Medulla oblongata (tissue), 1 donor: ENCODE measurements around the gene FZD10.

Source experiments
- DNase-seq: peaks from one replicate; pipeline ENCODE4 v3.0.0-alpha.2; 2015; ENCODE audit errors: extremely low spot score

The FZD10 gene

GRCh38 chr12:130205495-130205894, 43.2 kb downstream of the FZD10 start:
- DNase-seq: no peak

- DNase-seq: no peak
Observed at GRCh38 chr12:130212384-130212989, 50.2 kb downstream of the FZD10 start.

- DNase-seq: no peak
Observed at GRCh38 chr12:130213249-130213648, 51.0 kb downstream of the FZD10 start.

DNA sequence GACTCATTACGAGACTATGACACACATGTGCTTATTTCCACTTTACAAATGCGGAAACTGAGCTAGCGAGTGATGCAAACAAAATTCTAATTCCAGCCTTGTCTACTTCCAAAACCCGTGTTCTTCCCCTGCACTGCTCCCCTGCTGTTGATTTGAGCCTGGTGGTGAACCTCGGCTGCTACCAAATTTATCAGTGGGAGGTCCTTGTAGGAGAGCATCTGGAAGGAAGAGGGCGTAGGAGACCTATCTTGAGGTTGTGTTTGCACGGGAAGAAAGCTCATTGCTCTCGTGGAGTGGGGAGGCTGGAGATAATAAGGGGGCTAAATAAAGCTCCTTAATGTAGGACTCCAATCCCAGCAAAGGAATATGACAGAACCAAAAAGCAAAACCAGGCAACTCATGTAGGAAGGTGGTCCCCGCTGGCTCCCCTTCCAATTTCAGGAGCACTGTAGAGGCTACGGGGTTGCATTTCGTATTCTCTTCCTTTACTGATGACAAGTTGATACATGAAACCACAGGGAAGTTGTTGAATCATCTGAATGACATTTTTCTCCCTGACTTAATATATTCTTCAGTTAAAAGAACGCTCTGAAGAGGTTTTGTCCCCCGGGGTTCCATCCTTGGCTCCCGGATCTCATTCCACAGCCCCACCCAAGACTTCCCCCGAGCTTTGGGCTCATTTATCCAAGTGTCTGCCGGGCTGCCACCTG, 52.6 kb downstream of the FZD10 start:
- DNase-seq: no peak
